ENCODE results near the gene FOXN4. TPM values are rescaled to one million over a fixed set of nuclear protein-coding genes. Genes with fewer than 3 reads are reported as not detected.

FOXN4 gene
- polyA plus RNA-seq, 1 experiment = not detected

DNA sequence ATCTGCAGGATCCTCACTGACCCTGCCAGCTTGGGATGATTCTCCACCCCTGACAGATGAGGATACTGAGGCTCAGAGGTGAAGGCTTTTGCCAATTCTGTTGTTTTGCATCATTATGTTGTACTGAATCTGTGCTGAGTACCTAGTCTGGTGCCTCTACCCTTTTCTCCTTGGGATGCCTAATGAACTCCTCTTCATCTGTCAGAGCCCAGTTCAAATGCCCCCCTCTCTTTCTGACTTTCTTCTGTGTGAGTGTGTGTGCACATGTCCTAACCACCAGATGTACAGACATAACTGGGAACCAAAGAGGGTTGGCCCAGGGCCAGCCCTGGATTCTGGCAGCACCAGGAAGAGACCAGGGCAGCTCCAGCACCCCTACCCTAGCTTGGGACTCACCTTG is 22.8 kb downstream of the FOXN4 start:
- no peak for TF ChIP-seq CTCF (IDR thresholded peaks at IDR 0.05; ENCODE audit: insufficient read depth, low read depth, low read length)
- no peak for DNase-seq (ENCODE audit: low read depth)
- CTCF ChIA-PET = no interaction called here

GRCh38 chr12:109284392-109284791 is 24.7 kb downstream of the FOXN4 start:
- H3K27me3 ChIP-seq (ENCODE audit: control insufficient read depth, insufficient read depth, low read length) = no peaks in the 10 kb centered on the region
- DNase-seq (ENCODE audit: low read depth) = no peak
- no peak for TF ChIP-seq CTCF (IDR thresholded peaks at IDR 0.05; ENCODE audit: insufficient read depth, low read depth, low read length)
- no peak overlapping the region for H3K4me3 ChIP-seq (ENCODE audit: low read depth, low read length)
- ChIA-PET POLR2A (no interaction called here), CTCF (no interaction called here)
- H3K36me3 ChIP-seq (ENCODE audit: control insufficient read depth, insufficient read depth, low read length) = no peaks in the 10 kb centered on the region

More for the DNA sequence above, 22.8 kb downstream of the FOXN4 start:
- no peak overlapping the region for H3K4me3 ChIP-seq (ENCODE audit: low read depth, low read length)
- no peaks in the 10 kb centered on the region for H3K27me3 ChIP-seq (ENCODE audit: control insufficient read depth, insufficient read depth, low read length)
- H3K36me3 ChIP-seq (ENCODE audit: control insufficient read depth, insufficient read depth, low read length) = no peaks in the 10 kb centered on the region
- POLR2A ChIA-PET = no interaction called here

GRCh38 chr12:109281452-109281851 is 27.6 kb downstream of the FOXN4 start:
- DNase-seq (ENCODE audit: low read depth) = no peak
- Histone ChIP-seq H3K27me3 (ENCODE audit: control insufficient read depth, insufficient read depth, low read length) (no peaks in the 10 kb centered on the region), H3K36me3 (ENCODE audit: control insufficient read depth, insufficient read depth, low read length) (no peaks in the 10 kb centered on the region), H3K4me3 (ENCODE audit: low read depth, low read length) (no peak overlapping the region)
- ChIA-PET POLR2A (no interaction called here), CTCF (no interaction called here)
- no peak for TF ChIP-seq CTCF (IDR thresholded peaks at IDR 0.05; ENCODE audit: insufficient read depth, low read depth, low read length)

- DNase-seq (ENCODE audit: low read depth) = no peak
- ChIA-PET CTCF (no interaction called here), POLR2A (no interaction called here)
- Histone ChIP-seq H3K36me3 (ENCODE audit: control insufficient read depth, insufficient read depth, low read length) (no peaks in the 10 kb centered on the region), H3K4me3 (ENCODE audit: low read depth, low read length) (no peak overlapping the region), H3K27me3 (ENCODE audit: control insufficient read depth, insufficient read depth, low read length) (no peaks in the 10 kb centered on the region)
- TF ChIP-seq CTCF (IDR thresholded peaks at IDR 0.05; ENCODE audit: insufficient read depth, low read depth, low read length) = no peak
Observed at GRCh38 chr12:109279525-109279924, 29.6 kb downstream of the FOXN4 start.

DNA sequence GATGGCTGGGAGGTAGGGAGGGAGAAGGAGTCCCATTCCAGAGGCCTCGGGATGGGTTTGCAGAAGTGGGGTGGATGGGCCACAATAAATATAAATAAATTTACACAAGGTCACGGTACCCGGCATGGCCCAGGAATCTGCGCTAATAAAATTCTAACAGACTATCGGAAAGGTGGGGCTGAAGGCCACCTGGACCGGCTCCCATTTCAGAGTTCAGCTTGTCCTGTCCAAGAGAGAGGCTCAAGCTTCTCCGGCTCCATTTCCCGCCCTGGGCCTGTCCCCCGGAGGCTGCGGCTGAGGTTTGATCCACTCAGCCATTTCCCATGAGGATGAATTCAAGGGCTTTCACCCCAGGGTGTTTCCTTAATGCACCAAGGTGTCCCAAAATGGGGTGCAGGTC is 30.2 kb downstream of the FOXN4 start:
- ChIA-PET CTCF (interaction anchor here (1.4 kb wide), 1 partner anchor 14 kb away, joined by 4 read pairs; no protein-coding TSS in a partner anchor), POLR2A (no interaction called here)
- Histone ChIP-seq H3K27me3 (ENCODE audit: control insufficient read depth, insufficient read depth, low read length) (no peaks in the 10 kb centered on the region), H3K4me3 (ENCODE audit: low read depth, low read length) (no peak overlapping the region), H3K36me3 (ENCODE audit: control insufficient read depth, insufficient read depth, low read length) (no peaks in the 10 kb centered on the region)
- no peak for TF ChIP-seq CTCF (IDR thresholded peaks at IDR 0.05; ENCODE audit: insufficient read depth, low read depth, low read length)
- no peak for DNase-seq (ENCODE audit: low read depth)

Measured in BJ (cell line).